Neural progenitor cell (in vitro differentiated cells): ENCODE data around the gene TIMM29.

ENCODE experiments used
- CTCF ChIP-seq: fragments of 200-600 bp; sonication (generic); IDR thresholded peaks from 2 replicates; pipeline ENCODE4 v1.5.1; 2017; ENCODE audit warnings: antibody characterized with exemption, mild to moderate bottlenecking
- EZH2 ChIP-seq: fragments of 200-600 bp; sonication (generic); IDR thresholded peaks from 2 replicates; pipeline ENCODE4 v1.6.1; 2017; ENCODE audit warnings: antibody characterized with exemption, mild to moderate bottlenecking, moderate library complexity

GRCh38 chr19:10899151-10899653 is 29.4 kb upstream of the TIMM29 start:
- no peak for TF ChIP-seq CTCF
- TF ChIP-seq EZH2: no peak
